Heart left ventricle (tissue), 16 donors: ENCODE data around the gene FIP1L1. TPM values are rescaled to one million over a fixed set of nuclear protein-coding genes. Genes with fewer than 3 reads are reported as not detected.

Experiments
- ATAC-seq, 4 donors: fragments of 200-7000 bp; cut with Tn5 transposase; one replicate each; pipeline ENCODE4 v1.9.1; 2020 to 2022; ENCODE audit warnings: moderate library complexity in 4 of 4, mild to moderate bottlenecking in 3 of 4, moderate number of reproducible peaks in 1 of 4
- DNase-seq, 5 donors: peaks; one replicate each; pipeline ENCODE4 v3.0.0-alpha.2; 2020
- H3K27ac ChIP-seq, 12 donors: fragments of 200-600 bp; sonication (generic) in 4 of 12; one replicate each; pipeline versions ENCODE4 v1.5.0 to v1.8.0; 2016 to 2022; ENCODE audit warnings: mild to moderate bottlenecking in 2 of 12
- H3K27me3 ChIP-seq, 9 donors: fragments of 200-600 bp; sonication (generic) in 2 of 9; one replicate each; pipeline versions ENCODE4 v1.5.1 to v1.8.0; 2016 to 2022; ENCODE audit warnings: mild to moderate bottlenecking in 3 of 9
- H3K36me3 ChIP-seq, 9 donors: fragments of 200-600 bp; sonication (generic) in 2 of 9; one replicate each; pipeline versions ENCODE4 v1.5.0 to v1.8.0; 2018 to 2022; ENCODE audit warnings: mild to moderate bottlenecking in 2 of 9
- H3K4me1 ChIP-seq, 12 donors: fragments of 200-600 bp; sonication (generic) in 4 of 12; one replicate each; pipeline versions ENCODE4 v1.5.0 to v1.8.0; 2016 to 2022; ENCODE audit warnings: mild to moderate bottlenecking in 3 of 12
- H3K4me3 ChIP-seq, 12 donors: fragments of 200-600 bp; sonication (generic) in 4 of 12; one replicate each; pipeline versions ENCODE4 v1.5.0 to v1.8.0; 2017 to 2022; ENCODE audit warnings: mild to moderate bottlenecking in 9 of 12, moderate library complexity in 4 of 12
- H3K9me3 ChIP-seq, 12 donors: fragments of 200-600 bp; sonication (generic) in 4 of 12; one replicate each; pipeline versions ENCODE4 v1.5.0 to v1.8.0; 2016 to 2022; ENCODE audit warnings: mild to moderate bottlenecking in 1 of 12
- POLR2A ChIP-seq, 2 donors: fragments of 450-650 bp; IDR thresholded peaks; one replicate each; pipeline ENCODE4 v1.6.1; 2017; ENCODE audit warnings: antibody characterized with exemption in 2 of 2, mild to moderate bottlenecking in 2 of 2, moderate library complexity in 2 of 2
- WGBS, 4 donors: extraction: QIAGEN DNeasy Blood & Tissue Kit in 2 of 4; methylation state at CpG; one replicate each; pipeline versions ENCODE4 v1.1.5 to v1.1.7; 2013 to 2018; 5-methylcytosine and 5-hydroxymethylcytosine counted together
- intact Hi-C, 10 donors: fragments of 100-400 bp; cut with DNase I; formaldehyde crosslinking; loops; one replicate each; pipeline versions ENCODE4 v1.11.1 to v1.14.2; 2022
- polyA plus RNA-seq, 2 donors: library from polyadenylated mRNA; stranded (reverse); fragments of 200-250 nt; gene quantifications; one replicate each; pipeline ENCODE4 v1.2.3, GENCODE V29; 2013
- total RNA-seq, 9 donors: library from RNA; depleted of rRNA in 2 of 9; stranded (reverse); fragments of >200 nt in 2 of 9; fragmentation: NEBNext Ultra II Directional in 3 of 9; extraction: Animal tissue kit (Norgen Biotek cat#: 25700) in 3 of 9; gene quantifications; one replicate each; pipeline versions ENCODE4 v1.1.0 to v1.2.4, GENCODE V29; 2016 to 2023
- TF ChIP-seq, protein P1 (sequence below), 12 donors: fragments of 200-600 bp; sonication (generic) in 4 of 12; IDR thresholded peaks; one replicate each; pipeline versions ENCODE4 v1.5.0 to v1.8.0; 2018 to 2022; ENCODE audit warnings: antibody characterized with exemption in 12 of 12, mild to moderate bottlenecking in 5 of 12
- donor health status: ischemic (EF 13 %, LVEDD 7.1; RV severe dilation, severe dysfunction).
- donor health status: healthy with polysubstance abuse.
- donor health status: DM: no; HTN: yes; CAD: no.
- donor health status: DM: no; HTN: no; CAD: no.
- donor health status: ischemic (EF 25% LVEDD 6.9; RV normal size, moderate dysfunction).
- donor health status: ischemic (EF 25% LVEDD 5.7; RV mildly dilated, moderate dysfunction).
- donor health status: healthy.
- donor health status: DM: yes; HTN: yes; CAD: no.
- donor health status: ischemic (EF 35%, LVEDD 5.7; RV mildly dilated, moderate dysfunction).
- donor health status: nonischemic (EF 11% LVEDD 7.7; RV severe dilation, severe dysfunction).
- donor health status: DM: yes; HTN: yes; CAD: no.
- donor health status: PGD.
- donor health status: ischemic (EF 29% LVEDD 5.4; RV normal size, mild dysfunction).
- donor health status: nonischemic (EF 23%, LVEDD 6.1; RV moderate dilation, normal function).

Gene FIP1L1
- total and polyA plus RNA-seq, 11 donors: 23.5 to 46.2 (median 32.8) TPM

DNA sequence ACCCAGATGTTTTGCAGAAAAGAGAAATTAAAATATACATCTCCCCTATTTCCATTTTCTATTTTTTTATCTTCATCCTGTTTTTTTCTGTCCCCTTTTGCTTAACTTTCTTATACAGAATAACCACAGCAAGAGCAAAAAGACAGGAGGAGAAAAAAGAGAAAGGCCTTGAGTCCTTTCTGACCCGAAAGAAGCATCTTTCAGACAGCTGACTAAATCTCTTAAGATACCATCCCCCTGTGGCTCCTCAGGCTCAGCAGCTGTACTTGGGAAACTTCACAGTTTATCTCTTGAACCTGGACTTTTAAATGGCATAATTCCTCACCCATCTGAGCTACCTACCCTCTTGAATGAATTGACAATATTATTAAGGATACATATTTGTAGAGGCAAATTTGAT is 100.2 kb downstream of the FIP1L1 start:
- no peak for DNase-seq

GRCh38 chr4:53478671-53479456 is 101.4 kb downstream of the FIP1L1 start:
- Histone ChIP-seq H3K27me3 (no peaks in the 10 kb centered on the region), H3K9me3 (no peaks in the 10 kb centered on the region), H3K4me3 (no peak overlapping the region), H3K36me3 (peaks cover 0 to 23% (median 2%) of the 10 kb centered on the region in 9 donors), H3K27ac (no peak overlapping the region), H3K4me1 (peaks cover 0 to 7% (median 0%) of the 10 kb centered on the region in 12 donors)
- ATAC-seq: no peak
- TF ChIP-seq, protein P1, sequence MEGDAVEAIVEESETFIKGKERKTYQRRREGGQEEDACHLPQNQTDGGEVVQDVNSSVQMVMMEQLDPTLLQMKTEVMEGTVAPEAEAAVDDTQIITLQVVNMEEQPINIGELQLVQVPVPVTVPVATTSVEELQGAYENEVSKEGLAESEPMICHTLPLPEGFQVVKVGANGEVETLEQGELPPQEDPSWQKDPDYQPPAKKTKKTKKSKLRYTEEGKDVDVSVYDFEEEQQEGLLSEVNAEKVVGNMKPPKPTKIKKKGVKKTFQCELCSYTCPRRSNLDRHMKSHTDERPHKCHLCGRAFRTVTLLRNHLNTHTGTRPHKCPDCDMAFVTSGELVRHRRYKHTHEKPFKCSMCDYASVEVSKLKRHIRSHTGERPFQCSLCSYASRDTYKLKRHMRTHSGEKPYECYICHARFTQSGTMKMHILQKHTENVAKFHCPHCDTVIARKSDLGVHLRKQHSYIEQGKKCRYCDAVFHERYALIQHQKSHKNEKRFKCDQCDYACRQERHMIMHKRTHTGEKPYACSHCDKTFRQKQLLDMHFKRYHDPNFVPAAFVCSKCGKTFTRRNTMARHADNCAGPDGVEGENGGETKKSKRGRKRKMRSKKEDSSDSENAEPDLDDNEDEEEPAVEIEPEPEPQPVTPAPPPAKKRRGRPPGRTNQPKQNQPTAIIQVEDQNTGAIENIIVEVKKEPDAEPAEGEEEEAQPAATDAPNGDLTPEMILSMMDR (IDR thresholded peaks at IDR 0.05): no peak
- no peak for TF ChIP-seq POLR2A (IDR thresholded peaks at IDR 0.05)
- WGBS, 4 donors: 94 to 97% (median 96%) methylated on average over 4 of the region's 4 CpGs
- no peak for DNase-seq
- intact Hi-C loops: no loop called here

More for the DNA sequence above, 100.2 kb downstream of the FIP1L1 start:
- H3K27ac ChIP-seq: no peak overlapping the region
- TF ChIP-seq POLR2A (IDR thresholded peaks at IDR 0.05): no peak
- TF ChIP-seq, protein P1 (IDR thresholded peaks at IDR 0.05): no peak
- H3K36me3 ChIP-seq: peaks cover 0 to 27% (median 2%) of the 10 kb centered on the region in 9 donors
- intact Hi-C loops: no loop called here
- WGBS, 4 donors: 79 to 87% (median 84%) methylated on average over 1 of the region's 1 CpG
- H3K27me3 ChIP-seq: no peaks in the 10 kb centered on the region
- H3K4me1 ChIP-seq: peaks cover 0 to 7% (median 0%) of the 10 kb centered on the region in 12 donors
- no peaks in the 10 kb centered on the region for H3K9me3 ChIP-seq
- no peak for ATAC-seq
- no peak overlapping the region for H3K4me3 ChIP-seq

DNA sequence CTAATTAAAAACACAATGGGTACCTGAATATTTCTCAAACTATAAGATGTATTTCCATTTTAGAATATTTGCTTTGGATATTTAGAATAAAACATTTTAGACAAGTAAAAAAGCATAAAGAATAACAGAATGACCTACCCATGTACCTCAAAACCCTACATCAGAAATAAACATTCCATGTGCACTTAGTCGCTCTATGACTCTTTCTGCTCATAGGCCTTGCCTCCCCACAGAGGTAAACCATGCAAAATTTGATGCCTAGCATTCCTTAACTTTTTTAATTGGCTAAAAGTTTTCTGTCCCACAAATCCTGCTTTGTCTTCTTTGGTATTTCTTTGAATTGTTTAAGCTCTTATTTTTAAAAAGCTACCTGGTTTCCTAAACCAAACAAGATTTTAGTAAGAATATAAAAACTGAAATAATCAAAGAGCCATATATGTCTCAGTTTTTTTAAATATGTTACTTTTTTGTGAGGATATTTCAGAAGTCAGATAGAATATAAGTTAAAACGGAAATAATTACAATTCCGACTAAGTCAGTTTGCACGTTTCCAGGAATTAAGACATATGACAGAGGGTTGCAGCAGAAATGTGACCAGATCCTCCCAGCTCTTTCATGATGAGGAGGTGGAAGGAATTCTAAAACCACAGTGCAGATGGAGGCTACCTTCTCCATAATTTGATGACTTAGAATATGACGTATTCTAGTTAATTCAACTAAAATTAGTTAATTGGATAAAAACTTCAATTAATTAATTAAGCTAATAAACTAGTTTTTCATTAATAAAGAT is 102.5 kb downstream of the FIP1L1 start:
- WGBS, 4 donors: 86 to 97% (median 94%) methylated on average over 5 of the region's 5 CpGs
- no peak for ATAC-seq

More for the DNA sequence above, 102.5 kb downstream of the FIP1L1 start:
- peaks cover 0 to 23% (median 0%) of the 10 kb centered on the region in 9 donors for H3K36me3 ChIP-seq
- H3K27ac ChIP-seq: no peak overlapping the region
- no peak for TF ChIP-seq POLR2A (IDR thresholded peaks at IDR 0.05)
- TF ChIP-seq, protein P1 (IDR thresholded peaks at IDR 0.05): no peak
- no peak for DNase-seq
- no peaks in the 10 kb centered on the region for H3K27me3 ChIP-seq
- H3K4me3 ChIP-seq: no peak overlapping the region
- intact Hi-C loops: loop anchor here in 1 of 10 donors (10.0 kb wide), 1 partner anchor 755 kb away; no protein-coding TSS in a partner anchor
- peaks cover 0 to 7% (median 0%) of the 10 kb centered on the region in 12 donors for H3K4me1 ChIP-seq
- no peaks in the 10 kb centered on the region for H3K9me3 ChIP-seq
